Transverse colon (tissue), 4 donors: ENCODE data around the gene C21orf58.

ENCODE experiments used
- POLR2A ChIP-seq: fragments of 450-650 bp; IDR thresholded peaks from one replicate; pipeline ENCODE4 v1.6.1; 2016; ENCODE audit warnings: antibody characterized with exemption, mild to moderate bottlenecking, moderate library complexity
- POLR2AphosphoS5 ChIP-seq, 3 donors: sonication (generic); formaldehyde crosslinking; IDR thresholded peaks; one replicate each; pipeline ENCODE4 v1.6.1; 2016; ENCODE audit warnings: antibody characterized with exemption in 3 of 3
- TF ChIP-seq, protein P1 (sequence below), 5 experiments: fragments of 200-600 bp in 3 of 5; fragments of 450-650 bp in 2 of 5; sonication (generic) in 3 of 5; IDR thresholded peaks; 1 replicate in 2 of 5; 2 replicates in 3 of 5; pipeline ENCODE4 v1.5.1; 2016 to 2017; ENCODE audit warnings: antibody characterized with exemption in 5 of 5, inconsistent platforms in 3 of 5, mild to moderate bottlenecking in 2 of 5, moderate library complexity in 1 of 5

DNA sequence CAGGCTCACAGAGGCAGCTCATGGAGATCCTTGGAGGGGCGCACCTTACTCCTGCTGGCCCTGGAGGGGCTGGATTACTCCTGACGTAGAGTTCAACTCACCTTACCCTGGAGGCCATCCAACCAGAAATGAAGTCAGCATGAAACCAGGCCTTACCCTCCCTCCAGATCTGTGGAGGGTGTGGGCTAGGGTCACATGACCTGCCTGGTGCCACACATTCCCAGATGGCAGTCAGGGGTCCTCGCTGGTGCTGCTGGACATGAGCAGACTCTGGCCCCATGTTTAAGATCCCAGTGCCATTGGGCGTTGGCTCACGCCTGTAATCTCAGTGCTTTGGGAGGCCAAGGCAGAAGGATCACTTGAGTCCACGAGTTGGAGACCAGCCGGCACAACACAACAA is 4.5 kb downstream of the C21orf58 start:
- TF ChIP-seq POLR2AphosphoS5 (IDR thresholded peaks at IDR 0.05) (no peak), POLR2A (no peak)
- TF ChIP-seq, protein P1, sequence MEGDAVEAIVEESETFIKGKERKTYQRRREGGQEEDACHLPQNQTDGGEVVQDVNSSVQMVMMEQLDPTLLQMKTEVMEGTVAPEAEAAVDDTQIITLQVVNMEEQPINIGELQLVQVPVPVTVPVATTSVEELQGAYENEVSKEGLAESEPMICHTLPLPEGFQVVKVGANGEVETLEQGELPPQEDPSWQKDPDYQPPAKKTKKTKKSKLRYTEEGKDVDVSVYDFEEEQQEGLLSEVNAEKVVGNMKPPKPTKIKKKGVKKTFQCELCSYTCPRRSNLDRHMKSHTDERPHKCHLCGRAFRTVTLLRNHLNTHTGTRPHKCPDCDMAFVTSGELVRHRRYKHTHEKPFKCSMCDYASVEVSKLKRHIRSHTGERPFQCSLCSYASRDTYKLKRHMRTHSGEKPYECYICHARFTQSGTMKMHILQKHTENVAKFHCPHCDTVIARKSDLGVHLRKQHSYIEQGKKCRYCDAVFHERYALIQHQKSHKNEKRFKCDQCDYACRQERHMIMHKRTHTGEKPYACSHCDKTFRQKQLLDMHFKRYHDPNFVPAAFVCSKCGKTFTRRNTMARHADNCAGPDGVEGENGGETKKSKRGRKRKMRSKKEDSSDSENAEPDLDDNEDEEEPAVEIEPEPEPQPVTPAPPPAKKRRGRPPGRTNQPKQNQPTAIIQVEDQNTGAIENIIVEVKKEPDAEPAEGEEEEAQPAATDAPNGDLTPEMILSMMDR (IDR thresholded peaks at IDR 0.05) = no peak
